ENCODE measurements around the gene FADS2. TPM values are rescaled to one million over a fixed set of nuclear protein-coding genes. Genes with fewer than 3 reads are reported as not detected.

The FADS2 gene
- total and polyA plus RNA-seq, 9 of the 15 experiments (the other 6 are each of a cell fraction or from before 2014, with no cell fraction given) = 2.9 to 42.8 (median 16.2) TPM

- no peak for TF ChIP-seq ZFP30 (CRISPR knock-in tag; IDR thresholded peaks at IDR 0.05; ENCODE audit: borderline replicate concordance)
- TF ChIP-seq HNRNPLL (IDR thresholded peaks at IDR 0.05; ENCODE audit: low read depth, low read length, poor library complexity, severe bottlenecking) = no peak
- TF ChIP-seq TFE3 (CRISPR knock-in tag; IDR thresholded peaks at IDR 0.05) = peak; percentile 77
- TF ChIP-seq RAD51 (IDR thresholded peaks at IDR 0.05; ENCODE audit: borderline replicate concordance, low read depth) = peak; percentile 34; the same call in 1 of the 2 replicates
- no peak for TF ChIP-seq CBX8 (IDR thresholded peaks at IDR 0.05; ENCODE audit: borderline replicate concordance, extremely low read depth, low read depth, low read length, poor library complexity, severe bottlenecking)
- no peak for TF ChIP-seq HNRNPK (IDR thresholded peaks at IDR 0.05; ENCODE audit: low read depth, low read length, poor library complexity, severe bottlenecking)
- TF ChIP-seq, protein P1, sequence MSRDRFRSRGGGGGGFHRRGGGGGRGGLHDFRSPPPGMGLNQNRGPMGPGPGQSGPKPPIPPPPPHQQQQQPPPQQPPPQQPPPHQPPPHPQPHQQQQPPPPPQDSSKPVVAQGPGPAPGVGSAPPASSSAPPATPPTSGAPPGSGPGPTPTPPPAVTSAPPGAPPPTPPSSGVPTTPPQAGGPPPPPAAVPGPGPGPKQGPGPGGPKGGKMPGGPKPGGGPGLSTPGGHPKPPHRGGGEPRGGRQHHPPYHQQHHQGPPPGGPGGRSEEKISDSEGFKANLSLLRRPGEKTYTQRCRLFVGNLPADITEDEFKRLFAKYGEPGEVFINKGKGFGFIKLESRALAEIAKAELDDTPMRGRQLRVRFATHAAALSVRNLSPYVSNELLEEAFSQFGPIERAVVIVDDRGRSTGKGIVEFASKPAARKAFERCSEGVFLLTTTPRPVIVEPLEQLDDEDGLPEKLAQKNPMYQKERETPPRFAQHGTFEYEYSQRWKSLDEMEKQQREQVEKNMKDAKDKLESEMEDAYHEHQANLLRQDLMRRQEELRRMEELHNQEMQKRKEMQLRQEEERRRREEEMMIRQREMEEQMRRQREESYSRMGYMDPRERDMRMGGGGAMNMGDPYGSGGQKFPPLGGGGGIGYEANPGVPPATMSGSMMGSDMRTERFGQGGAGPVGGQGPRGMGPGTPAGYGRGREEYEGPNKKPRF (IDR thresholded peaks at IDR 0.05; ENCODE audit: low read depth, low read length) = no peak
- TF ChIP-seq CREBBP (IDR thresholded peaks at IDR 0.05; ENCODE audit: low read depth, low read length) = no peak
- TF ChIP-seq XRCC4 (IDR thresholded peaks at IDR 0.05; ENCODE audit: extremely low read depth, insufficient read depth, insufficient read length) = no peak
- TF ChIP-seq BDP1 (IDR thresholded peaks at IDR 0.05; ENCODE audit: insufficient read depth, insufficient read length) = no peak
- no peak for TF ChIP-seq TOE1 (IDR thresholded peaks at IDR 0.05; ENCODE audit: borderline replicate concordance)
- TF ChIP-seq TOE1 (CRISPR knock-in tag; IDR thresholded peaks at IDR 0.05; ENCODE audit: borderline replicate concordance, low read depth) = no peak
Observed at GRCh38 chr11:61883947-61884346, 55.8 kb downstream of the FADS2 start (continued).
